HG02763 (cell line): Measurements from ENCODE around the gene SHROOM4.

Experiments
- ATAC-seq: cut with Tn5 transposase; IDR thresholded peaks from one replicate; pipeline ENCODE4 v1.9.1; 2021; ENCODE audit warnings: mild to moderate bottlenecking, moderate library complexity; ENCODE audit not compliant: unreplicated experiment

SHROOM4 gene

GRCh38 chrX:50622751-50623150, 191.2 kb downstream of the SHROOM4 start:
- ATAC-seq: no peak

- no peak for ATAC-seq
Observed at GRCh38 chrX:50618788-50619558, 195.0 kb downstream of the SHROOM4 start.

GRCh38 chrX:50617183-50617582, 196.8 kb downstream of the SHROOM4 start:
- no peak for ATAC-seq

- no peak for ATAC-seq
Observed at GRCh38 chrX:50615570-50616158, 198.3 kb downstream of the SHROOM4 start.

GRCh38 chrX:50614460-50614859, 199.5 kb downstream of the SHROOM4 start:
- ATAC-seq: no peak

- no peak for ATAC-seq
Observed at GRCh38 chrX:50613846-50614245, 200.1 kb downstream of the SHROOM4 start.

GRCh38 chrX:50609796-50610195, 204.2 kb downstream of the SHROOM4 start:
- ATAC-seq: no peak

GRCh38 chrX:50606300-50606950, 207.6 kb downstream of the SHROOM4 start:
- ATAC-seq: no peak

GRCh38 chrX:50596056-50596455, 217.9 kb downstream of the SHROOM4 start:
- no peak for ATAC-seq

- ATAC-seq: no peak
Observed at GRCh38 chrX:50594788-50595187, 219.2 kb downstream of the SHROOM4 start.

GRCh38 chrX:50586980-50587379, 227.0 kb downstream of the SHROOM4 start:
- ATAC-seq: no peak

GRCh38 chrX:50586407-50586806, 227.6 kb downstream of the SHROOM4 start:
- no peak for ATAC-seq

- ATAC-seq: no peak
Observed at GRCh38 chrX:50581405-50581804, 232.6 kb downstream of the SHROOM4 start.

- ATAC-seq: peak; percentile 77
Observed at GRCh38 chrX:50579955-50580354, 234.0 kb downstream of the SHROOM4 start.

- ATAC-seq: no peak
Observed at GRCh38 chrX:50577326-50577725, 236.7 kb downstream of the SHROOM4 start.

- ATAC-seq: no peak
Observed at GRCh38 chrX:50567636-50568035, 246.4 kb downstream of the SHROOM4 start.

- no peak for ATAC-seq
Observed at GRCh38 chrX:50565718-50566117, 248.3 kb downstream of the SHROOM4 start.
